ENCODE data around the gene CPNE7.

CPNE7 gene

DNA sequence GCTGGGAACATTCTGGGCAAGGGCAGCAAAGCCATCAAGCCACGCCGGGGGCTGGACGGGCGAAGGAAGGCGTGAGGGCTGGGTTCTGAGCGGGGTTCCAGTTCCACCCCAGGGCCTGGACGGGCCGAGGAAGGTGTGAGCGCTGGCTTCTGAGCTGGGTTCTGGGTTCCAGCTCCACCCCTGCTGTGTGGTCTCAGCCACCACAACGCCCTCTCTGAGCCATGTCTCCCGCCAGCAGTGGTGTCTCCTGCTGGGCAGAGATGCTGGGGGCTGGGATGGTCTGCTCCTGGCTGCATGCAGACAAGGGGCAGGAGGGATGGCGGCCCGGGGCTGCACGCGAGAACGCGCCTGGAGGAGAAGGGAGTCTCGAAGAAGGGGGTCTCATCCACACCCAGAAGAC is 3.9 kb upstream of the CPNE7 start:
- H3K4me2 ChIP-seq (ENCODE audit: low read length) = no peak overlapping the region
- no peak overlapping the region for H3K27ac ChIP-seq (ENCODE audit: low read length)
- H3K4me1 ChIP-seq (ENCODE audit: low read length) = peaks cover 13% of the 10 kb centered on the region
- H3K9me3 ChIP-seq (ENCODE audit: insufficient read depth, low read length) = no peaks in the 10 kb centered on the region
- no peak overlapping the region for H2AFZ ChIP-seq (ENCODE audit: low read depth, low read length)
- no peaks in the 10 kb centered on the region for H3K36me3 ChIP-seq (replicated peaks; ENCODE audit: low read depth, low read length)
- no peak for TF ChIP-seq EZH2phosphoT487 (IDR thresholded peaks at IDR 0.05; ENCODE audit: low read depth)
- TF ChIP-seq, protein P1, sequence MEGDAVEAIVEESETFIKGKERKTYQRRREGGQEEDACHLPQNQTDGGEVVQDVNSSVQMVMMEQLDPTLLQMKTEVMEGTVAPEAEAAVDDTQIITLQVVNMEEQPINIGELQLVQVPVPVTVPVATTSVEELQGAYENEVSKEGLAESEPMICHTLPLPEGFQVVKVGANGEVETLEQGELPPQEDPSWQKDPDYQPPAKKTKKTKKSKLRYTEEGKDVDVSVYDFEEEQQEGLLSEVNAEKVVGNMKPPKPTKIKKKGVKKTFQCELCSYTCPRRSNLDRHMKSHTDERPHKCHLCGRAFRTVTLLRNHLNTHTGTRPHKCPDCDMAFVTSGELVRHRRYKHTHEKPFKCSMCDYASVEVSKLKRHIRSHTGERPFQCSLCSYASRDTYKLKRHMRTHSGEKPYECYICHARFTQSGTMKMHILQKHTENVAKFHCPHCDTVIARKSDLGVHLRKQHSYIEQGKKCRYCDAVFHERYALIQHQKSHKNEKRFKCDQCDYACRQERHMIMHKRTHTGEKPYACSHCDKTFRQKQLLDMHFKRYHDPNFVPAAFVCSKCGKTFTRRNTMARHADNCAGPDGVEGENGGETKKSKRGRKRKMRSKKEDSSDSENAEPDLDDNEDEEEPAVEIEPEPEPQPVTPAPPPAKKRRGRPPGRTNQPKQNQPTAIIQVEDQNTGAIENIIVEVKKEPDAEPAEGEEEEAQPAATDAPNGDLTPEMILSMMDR (IDR thresholded peaks at IDR 0.05; ENCODE audit: low read depth, low read length) = no peak
- H4K20me1 ChIP-seq (ENCODE audit: insufficient read depth, low read length) = no peaks in the 10 kb centered on the region
- peaks cover 15% of the 10 kb centered on the region for H3K79me2 ChIP-seq (ENCODE audit: low read length)
- H3K27me3 ChIP-seq (ENCODE audit: low read depth, low read length) = no peaks in the 10 kb centered on the region
- H3K9ac ChIP-seq (ENCODE audit: low read length) = no peak overlapping the region
- H3K4me3 ChIP-seq (ENCODE audit: low read length) = no peak overlapping the region

DNA sequence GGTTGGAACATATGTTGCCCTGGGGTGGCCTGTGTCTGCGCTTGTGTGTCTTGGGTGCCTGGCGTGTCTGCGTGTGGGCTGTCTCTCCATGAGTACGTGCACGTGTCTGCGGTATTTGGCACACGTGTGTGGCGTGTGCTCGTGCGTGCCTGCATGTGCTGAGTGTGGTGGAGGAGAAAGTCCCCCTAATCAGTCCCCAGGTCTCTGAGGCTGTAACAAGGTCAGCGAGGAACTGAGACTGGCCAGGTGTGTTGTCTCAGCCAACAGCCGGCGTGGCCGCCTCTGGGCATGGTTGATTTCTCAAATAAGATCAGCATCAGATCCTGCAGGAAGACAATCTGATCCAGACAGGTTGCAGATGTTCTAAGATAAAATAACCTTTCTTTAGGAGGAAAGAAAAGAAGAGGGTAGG is 3.5 kb upstream of the CPNE7 start:
- no peak overlapping the region for H3K4me2 ChIP-seq (ENCODE audit: low read length)
- no peak for TF ChIP-seq EZH2phosphoT487 (IDR thresholded peaks at IDR 0.05; ENCODE audit: low read depth)
- TF ChIP-seq, protein P1 (IDR thresholded peaks at IDR 0.05; ENCODE audit: low read depth, low read length) = no peak

DNA sequence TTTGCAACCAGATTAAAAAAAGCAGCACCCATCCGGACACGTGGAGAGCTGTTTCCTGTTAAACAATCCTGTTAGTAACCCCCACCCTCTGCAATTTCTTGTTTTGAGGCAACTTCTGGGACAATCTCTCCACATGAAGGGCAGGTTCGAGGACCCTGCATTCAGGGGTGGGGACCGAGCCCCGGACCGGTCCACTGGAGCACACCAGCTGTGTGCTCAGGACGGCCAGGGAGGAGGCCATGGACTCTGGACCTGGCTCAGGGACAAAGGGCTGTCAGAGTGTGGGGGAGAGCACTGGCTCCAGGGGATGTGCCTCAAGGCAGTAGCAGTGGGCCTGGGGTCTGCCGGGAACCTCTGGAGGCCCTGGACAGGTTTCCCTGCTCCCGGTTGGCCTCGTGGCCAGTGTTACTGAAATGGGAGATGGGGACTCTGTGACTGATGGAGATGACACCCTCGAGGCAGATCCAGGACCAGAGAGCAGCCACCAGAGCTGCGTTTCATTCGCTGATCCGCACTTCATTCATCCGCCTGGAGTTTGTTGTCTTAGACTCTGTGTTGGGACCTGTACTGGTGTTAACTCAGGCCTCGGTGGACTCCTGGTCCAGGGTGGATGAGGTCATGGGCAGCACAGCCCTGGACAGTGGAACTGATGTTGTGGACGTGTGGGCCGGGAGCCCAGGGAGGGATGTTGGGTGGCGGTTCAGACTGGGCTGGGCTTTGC is 2.9 kb upstream of the CPNE7 start:
- TF ChIP-seq EZH2phosphoT487 (IDR thresholded peaks at IDR 0.05; ENCODE audit: low read depth) = no peak
- TF ChIP-seq, protein P1 (IDR thresholded peaks at IDR 0.05; ENCODE audit: low read depth, low read length) = no peak
- no peaks in the 10 kb centered on the region for H3K9me3 ChIP-seq (ENCODE audit: insufficient read depth, low read length)
- no peaks in the 10 kb centered on the region for H3K36me3 ChIP-seq (replicated peaks; ENCODE audit: low read depth, low read length)
- H3K9ac ChIP-seq (ENCODE audit: low read length) = no peak overlapping the region
- H3K27ac ChIP-seq (ENCODE audit: low read length) = no peak overlapping the region
- no peaks in the 10 kb centered on the region for H3K27me3 ChIP-seq (ENCODE audit: low read depth, low read length)
- H3K4me3 ChIP-seq (ENCODE audit: low read length) = no peak overlapping the region
- H3K4me2 ChIP-seq (ENCODE audit: low read length) = no peak overlapping the region
- H4K20me1 ChIP-seq (ENCODE audit: insufficient read depth, low read length) = no peaks in the 10 kb centered on the region
- H2AFZ ChIP-seq (ENCODE audit: low read depth, low read length) = no peak overlapping the region
- H3K79me2 ChIP-seq (ENCODE audit: low read length) = peaks cover 25% of the 10 kb centered on the region
- H3K4me1 ChIP-seq (ENCODE audit: low read length) = peaks cover 13% of the 10 kb centered on the region

More for the DNA sequence above, 3.5 kb upstream of the CPNE7 start:
- H3K27ac ChIP-seq (ENCODE audit: low read length) = no peak overlapping the region
- no peaks in the 10 kb centered on the region for H3K9me3 ChIP-seq (ENCODE audit: insufficient read depth, low read length)
- H3K27me3 ChIP-seq (ENCODE audit: low read depth, low read length) = no peaks in the 10 kb centered on the region
- H3K9ac ChIP-seq (ENCODE audit: low read length) = no peak overlapping the region
- H3K79me2 ChIP-seq (ENCODE audit: low read length) = peaks cover 19% of the 10 kb centered on the region
- peaks cover 13% of the 10 kb centered on the region for H3K4me1 ChIP-seq (ENCODE audit: low read length)
- no peak overlapping the region for H2AFZ ChIP-seq (ENCODE audit: low read depth, low read length)
- H3K4me3 ChIP-seq (ENCODE audit: low read length) = no peak overlapping the region
- H3K36me3 ChIP-seq (replicated peaks; ENCODE audit: low read depth, low read length) = no peaks in the 10 kb centered on the region
- H4K20me1 ChIP-seq (ENCODE audit: insufficient read depth, low read length) = no peaks in the 10 kb centered on the region

DNA sequence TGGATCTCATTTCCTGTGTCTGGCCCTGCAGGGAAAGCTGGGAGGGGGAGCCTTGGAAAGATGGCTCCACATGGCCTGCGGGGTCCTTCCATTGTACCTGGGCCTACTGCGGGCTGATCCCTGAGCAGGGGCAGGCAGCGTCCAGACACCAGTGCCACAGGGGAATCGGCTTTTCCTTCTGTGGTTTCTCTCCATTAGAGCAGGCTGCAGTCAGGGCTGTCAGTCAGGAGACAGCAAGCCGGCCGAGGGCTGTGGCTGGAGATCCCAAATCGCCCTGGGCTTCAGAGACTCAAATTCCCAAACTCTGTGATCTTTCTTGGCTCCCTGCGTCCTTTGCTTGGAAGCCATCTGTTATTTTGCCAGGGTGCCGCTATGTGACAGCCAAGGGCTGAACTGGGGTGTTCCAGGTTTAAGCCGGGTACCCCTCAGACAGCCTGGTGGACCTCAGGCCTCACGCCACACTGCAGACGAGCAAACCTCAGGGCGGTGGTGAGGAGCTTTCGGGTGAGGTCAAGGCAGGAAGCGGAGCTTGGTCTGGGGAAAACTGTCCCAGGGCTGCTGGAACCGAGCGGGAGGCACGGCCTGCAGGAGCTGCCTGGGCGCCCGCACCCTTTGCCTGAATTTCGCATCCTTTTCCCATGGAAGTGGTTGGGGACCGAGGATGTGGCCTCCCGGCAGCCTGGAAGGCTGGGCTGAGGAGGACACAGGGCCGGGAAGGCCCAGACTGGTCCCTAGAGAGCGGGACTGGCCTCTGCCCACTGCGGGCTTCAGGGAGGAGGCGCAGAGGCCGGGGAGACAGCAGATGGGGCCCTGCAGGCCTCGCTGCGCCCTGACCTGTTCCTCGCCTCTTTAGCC is 1.5 kb upstream of the CPNE7 start:
- Histone ChIP-seq H3K9me3 (ENCODE audit: insufficient read depth, low read length) (no peaks in the 10 kb centered on the region), H3K4me1 (ENCODE audit: low read length) (peaks cover 13% of the 10 kb centered on the region), H3K4me3 (ENCODE audit: low read length) (peak overlapping the region; percentile 98), H4K20me1 (ENCODE audit: insufficient read depth, low read length) (no peaks in the 10 kb centered on the region), H3K9ac (ENCODE audit: low read length) (peak overlapping the region; percentile 84), H3K79me2 (ENCODE audit: low read length) (peaks cover 25% of the 10 kb centered on the region), H3K4me2 (ENCODE audit: low read length) (peak overlapping the region; percentile 99), H2AFZ (ENCODE audit: low read depth, low read length) (peak overlapping the region; percentile 62; the same call in 1 of the 2 replicates), H3K27me3 (ENCODE audit: low read depth, low read length) (no peaks in the 10 kb centered on the region), H3K36me3 (replicated peaks; ENCODE audit: low read depth, low read length) (peaks cover 3% of the 10 kb centered on the region), H3K27ac (ENCODE audit: low read length) (no peak overlapping the region)
- TF ChIP-seq EZH2phosphoT487 (IDR thresholded peaks at IDR 0.05; ENCODE audit: low read depth) = no peak
- TF ChIP-seq, protein P1 (IDR thresholded peaks at IDR 0.05; ENCODE audit: low read depth, low read length) = no peak
